BLaER1 (cell line): Measurements from ENCODE around the gene RPL23.

Experiments used
- H3K27ac ChIP-seq: shearing (Covaris generic); formaldehyde crosslinking; 2 replicates; pipeline ENCODE4 v1.8.1; 2022
- H3K27me3 ChIP-seq: shearing (Covaris generic); formaldehyde crosslinking; 2 replicates; pipeline ENCODE4 v1.8.1; 2022
- H3K36me3 ChIP-seq: shearing (Covaris generic); formaldehyde crosslinking; 2 replicates; pipeline ENCODE4 v1.8.1; 2022
- H3K4me1 ChIP-seq: shearing (Covaris generic); formaldehyde crosslinking; 2 replicates; pipeline ENCODE4 v1.8.1; 2022
- H3K4me2 ChIP-seq: shearing (Covaris generic); formaldehyde crosslinking; 2 replicates; pipeline ENCODE4 v1.8.1; 2022
- H3K4me3 ChIP-seq: shearing (Covaris generic); formaldehyde crosslinking; 2 replicates; pipeline ENCODE4 v1.8.1; 2022
- H3K9ac ChIP-seq: shearing (Covaris generic); formaldehyde crosslinking; 2 replicates; pipeline ENCODE4 v1.8.1; 2022
- H3K9me3 ChIP-seq: shearing (Covaris generic); formaldehyde crosslinking; 2 replicates; pipeline ENCODE4 v1.8.1; 2022
- H4K20me1 ChIP-seq: shearing (Covaris generic); formaldehyde crosslinking; 2 replicates; pipeline ENCODE4 v1.8.1; 2022
- Cebpa-rat ChIP-seq: shearing (Covaris generic); IDR thresholded peaks from 2 replicates; pipeline ENCODE4 v1.8.1; 2022

The RPL23 gene

GRCh38 chr17:38800237-38800760 lies 53.2 kb downstream of the RPL23 start:
- no peaks in the 10 kb centered on the region for H3K27me3 ChIP-seq
- H3K9me3 ChIP-seq, result no peaks in the 10 kb centered on the region
- H3K36me3 ChIP-seq, result peaks cover 53% of the 10 kb centered on the region
- no peak for TF ChIP-seq Cebpa-rat
- peak overlapping the region; percentile 94 for H3K9ac ChIP-seq
- H3K4me2 ChIP-seq, result peak overlapping the region; percentile 84
- peaks cover 45% of the 10 kb centered on the region for H4K20me1 ChIP-seq
- peaks cover 70% of the 10 kb centered on the region for H3K4me1 ChIP-seq
- peak overlapping the region; percentile 85 for H3K4me3 ChIP-seq
- no peak overlapping the region for H3K27ac ChIP-seq

- TF ChIP-seq Cebpa-rat, result no peak
- Histone ChIP-seq H3K27ac (peak within 1 kb of the TSS; percentile 96), H3K9ac (peak within 1 kb of the TSS; percentile 94), H3K9me3 (no peaks in the 10 kb centered on the region), H3K4me1 (peaks cover 65% of the 10 kb centered on the region), H3K4me2 (peak within 1 kb of the TSS; percentile 84), H4K20me1 (peaks cover 51% of the 10 kb centered on the region), H3K4me3 (peak within 1 kb of the TSS; percentile 85), H3K36me3 (peaks cover 51% of the 10 kb centered on the region), H3K27me3 (no peaks in the 10 kb centered on the region)
These were observed 53.9 kb downstream of the RPL23 start, which contains the start of gene PIP4K2B for GRCh38 chr17:38799501-38800236. Gene PIP4K2B, minus strand, starts transcription at chr17:38799556. Its CDS starts 132 bp downstream, at chr17:38799424.

- Histone ChIP-seq H3K4me1 (peaks cover 65% of the 10 kb centered on the region), H3K4me3 (peak overlapping the region; percentile 85), H3K36me3 (peaks cover 47% of the 10 kb centered on the region), H3K9me3 (no peaks in the 10 kb centered on the region), H3K27me3 (no peaks in the 10 kb centered on the region), H4K20me1 (peaks cover 54% of the 10 kb centered on the region), H3K9ac (peak overlapping the region; percentile 94), H3K27ac (peak overlapping the region; percentile 96), H3K4me2 (peak overlapping the region; percentile 81)
- no peak for TF ChIP-seq Cebpa-rat
These were observed 54.7 kb downstream of the RPL23 start for GRCh38 chr17:38798614-38799500.
